HEK293 (cell line): ENCODE results near the gene NAPB.

Source experiments
- CTCF ChIA-PET: fragments of 350-600 bp; formaldehyde crosslinking; extraction: SDS; loops from one replicate; lab custom pipeline; 2021; ENCODE audit warnings: antibody characterized with exemption; lab: Yijun Ruan, JAX
- POLR2A ChIA-PET: fragments of 300-600 bp; formaldehyde crosslinking; extraction: SDS; loops from one replicate; lab custom pipeline; 2020; ENCODE audit warnings: antibody characterized with exemption, inconsistent platforms; lab: Yijun Ruan, JAX
- H3K27ac ChIP-seq: fragments of 200-500 bp; sonication (Bioruptor generic); 2 replicates; pipeline ENCODE4 v1.5.1; 2014; ENCODE audit warnings: low read depth, low read length, control low read depth, inconsistent platforms; ENCODE audit errors: extremely low read depth
- H3K36me3 ChIP-seq, 2 experiments: fragments of 200-500 bp in 1 of 2; sonication (Bioruptor generic) in 1 of 2; 1 replicate in 1 of 2; 2 replicates in 1 of 2; pipeline ENCODE4 v1.5.1; 2014 to 2017; ENCODE audit warnings: inconsistent platforms in 2 of 2, low read length in 2 of 2; ENCODE audit not compliant: control insufficient read depth in 2 of 2, insufficient read depth in 1 of 2
- H3K4me1 ChIP-seq: fragments of 200-500 bp; sonication (Bioruptor generic); 2 replicates; pipeline ENCODE4 v1.5.1; 2014; ENCODE audit warnings: mild to moderate bottlenecking, low read length, inconsistent platforms; ENCODE audit not compliant: control insufficient read depth, insufficient read depth
- H3K4me3 ChIP-seq: 2 replicates; pipeline ENCODE4 v1.5.1; 2011; ENCODE audit warnings: low read depth, mild to moderate bottlenecking, control low read depth, low read length, moderate library complexity
- H3K9me3 ChIP-seq: fragments of 200-500 bp; sonication (Bioruptor generic); 2 replicates; pipeline ENCODE4 v1.5.1; 2014; ENCODE audit warnings: low read depth, low read length, inconsistent platforms; ENCODE audit not compliant: control insufficient read depth, insufficient read depth
- HOXD13 ChIP-seq: sonication (generic); formaldehyde crosslinking; IDR thresholded peaks from 2 replicates; pipeline ENCODE4 v1.8.0; 2022; ENCODE audit warnings: missing genetic modification reagents, borderline replicate concordance
- PRDM1 ChIP-seq: fragments of 450-650 bp; formaldehyde crosslinking; IDR thresholded peaks from 2 replicates; pipeline ENCODE4; 2016; ENCODE audit warnings: missing biosample characterization, missing genetic modification characterization
- REPIN1 ChIP-seq: fragments of 450-650 bp; formaldehyde crosslinking; IDR thresholded peaks from 2 replicates; pipeline ENCODE4 v1.5.1; 2017; ENCODE audit warnings: missing biosample characterization, missing genetic modification characterization, low read depth
- TCF7L2 ChIP-seq: IDR thresholded peaks from 2 replicates; pipeline ENCODE4 v1.6.1; 2011; ENCODE audit warnings: low read depth, mild to moderate bottlenecking, inconsistent platforms, low read length, moderate library complexity, borderline replicate concordance
- TRIM28 ChIP-seq: IDR thresholded peaks from 2 replicates; pipeline ENCODE4 v1.6.1; 2011; ENCODE audit warnings: low read length, control low read depth, borderline replicate concordance
- ZNF335 ChIP-seq: fragments of 450-650 bp; formaldehyde crosslinking; conservative IDR thresholded peaks from 2 replicates; pipeline ENCODE4 v1.5.1; 2016; ENCODE audit warnings: missing biosample characterization, missing genetic modification characterization
- ZNF561 ChIP-seq: fragments of 450-650 bp; IDR thresholded peaks from 2 replicates; pipeline ENCODE4 v1.5.1; 2018; ENCODE audit warnings: missing biosample characterization, missing genetic modification characterization, borderline replicate concordance
- ZNF664 ChIP-seq: fragments of 450-650 bp; formaldehyde crosslinking; IDR thresholded peaks from 2 replicates; pipeline ENCODE4 v1.5.1; 2016; ENCODE audit warnings: missing biosample characterization, missing genetic modification characterization
- TF ChIP-seq, protein P1 (sequence below): fragments of 450-650 bp; formaldehyde crosslinking; IDR thresholded peaks from 2 replicates; pipeline ENCODE4 v1.5.1; 2016; ENCODE audit warnings: missing biosample characterization, missing genetic modification characterization, borderline replicate concordance
- TF ChIP-seq, protein P2 (sequence below): fragments of 450-650 bp; formaldehyde crosslinking; IDR thresholded peaks from 2 replicates; pipeline ENCODE4 v1.5.1; 2017; ENCODE audit warnings: missing biosample characterization, missing genetic modification characterization
- TF ChIP-seq, protein P3 (sequence below): fragments of 450-650 bp; formaldehyde crosslinking; IDR thresholded peaks from 2 replicates; pipeline ENCODE4 v1.5.1; 2016; ENCODE audit warnings: missing biosample characterization, missing genetic modification characterization

NAPB gene

DNA sequence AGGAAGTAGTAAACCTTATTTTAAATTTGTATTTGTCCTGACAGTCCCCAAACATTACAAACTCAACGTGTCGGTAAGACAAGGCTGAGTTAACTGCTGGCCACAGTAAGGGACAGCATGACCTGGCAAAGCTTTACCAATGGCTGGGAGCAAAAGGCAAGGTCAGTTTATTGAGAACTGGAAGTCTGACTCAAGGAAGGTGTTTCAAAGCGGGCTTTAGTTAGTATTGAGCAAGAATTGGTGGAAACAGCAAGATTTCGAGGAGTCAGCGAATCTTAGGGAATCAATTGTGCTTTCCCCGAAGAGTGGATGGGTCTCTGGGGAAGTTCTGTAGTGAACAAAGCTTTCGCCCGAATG is 60.2 kb downstream of the NAPB start:
- ChIA-PET CTCF (interaction anchor here (2.2 kb wide), 1 partner anchor 12 kb away, joined by 7 read pairs; no protein-coding TSS in a partner anchor), POLR2A (interaction anchor here (1.6 kb wide), 2 partner anchors 11 to 60 kb away, joined by 7 to 18 read pairs; partner anchors contain the start of genes NAPB and NXT1)
- H3K36me3 ChIP-seq, result peaks cover 0 to 23% of the 10 kb centered on the region in 2 experiments; a peak in 1 of 3 replicates
- TF ChIP-seq, protein P1, sequence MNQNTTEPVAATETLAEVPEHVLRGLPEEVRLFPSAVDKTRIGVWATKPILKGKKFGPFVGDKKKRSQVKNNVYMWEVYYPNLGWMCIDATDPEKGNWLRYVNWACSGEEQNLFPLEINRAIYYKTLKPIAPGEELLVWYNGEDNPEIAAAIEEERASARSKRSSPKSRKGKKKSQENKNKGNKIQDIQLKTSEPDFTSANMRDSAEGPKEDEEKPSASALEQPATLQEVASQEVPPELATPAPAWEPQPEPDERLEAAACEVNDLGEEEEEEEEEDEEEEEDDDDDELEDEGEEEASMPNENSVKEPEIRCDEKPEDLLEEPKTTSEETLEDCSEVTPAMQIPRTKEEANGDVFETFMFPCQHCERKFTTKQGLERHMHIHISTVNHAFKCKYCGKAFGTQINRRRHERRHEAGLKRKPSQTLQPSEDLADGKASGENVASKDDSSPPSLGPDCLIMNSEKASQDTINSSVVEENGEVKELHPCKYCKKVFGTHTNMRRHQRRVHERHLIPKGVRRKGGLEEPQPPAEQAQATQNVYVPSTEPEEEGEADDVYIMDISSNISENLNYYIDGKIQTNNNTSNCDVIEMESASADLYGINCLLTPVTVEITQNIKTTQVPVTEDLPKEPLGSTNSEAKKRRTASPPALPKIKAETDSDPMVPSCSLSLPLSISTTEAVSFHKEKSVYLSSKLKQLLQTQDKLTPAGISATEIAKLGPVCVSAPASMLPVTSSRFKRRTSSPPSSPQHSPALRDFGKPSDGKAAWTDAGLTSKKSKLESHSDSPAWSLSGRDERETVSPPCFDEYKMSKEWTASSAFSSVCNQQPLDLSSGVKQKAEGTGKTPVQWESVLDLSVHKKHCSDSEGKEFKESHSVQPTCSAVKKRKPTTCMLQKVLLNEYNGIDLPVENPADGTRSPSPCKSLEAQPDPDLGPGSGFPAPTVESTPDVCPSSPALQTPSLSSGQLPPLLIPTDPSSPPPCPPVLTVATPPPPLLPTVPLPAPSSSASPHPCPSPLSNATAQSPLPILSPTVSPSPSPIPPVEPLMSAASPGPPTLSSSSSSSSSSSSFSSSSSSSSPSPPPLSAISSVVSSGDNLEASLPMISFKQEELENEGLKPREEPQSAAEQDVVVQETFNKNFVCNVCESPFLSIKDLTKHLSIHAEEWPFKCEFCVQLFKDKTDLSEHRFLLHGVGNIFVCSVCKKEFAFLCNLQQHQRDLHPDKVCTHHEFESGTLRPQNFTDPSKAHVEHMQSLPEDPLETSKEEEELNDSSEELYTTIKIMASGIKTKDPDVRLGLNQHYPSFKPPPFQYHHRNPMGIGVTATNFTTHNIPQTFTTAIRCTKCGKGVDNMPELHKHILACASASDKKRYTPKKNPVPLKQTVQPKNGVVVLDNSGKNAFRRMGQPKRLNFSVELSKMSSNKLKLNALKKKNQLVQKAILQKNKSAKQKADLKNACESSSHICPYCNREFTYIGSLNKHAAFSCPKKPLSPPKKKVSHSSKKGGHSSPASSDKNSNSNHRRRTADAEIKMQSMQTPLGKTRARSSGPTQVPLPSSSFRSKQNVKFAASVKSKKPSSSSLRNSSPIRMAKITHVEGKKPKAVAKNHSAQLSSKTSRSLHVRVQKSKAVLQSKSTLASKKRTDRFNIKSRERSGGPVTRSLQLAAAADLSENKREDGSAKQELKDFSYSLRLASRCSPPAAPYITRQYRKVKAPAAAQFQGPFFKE (tag by site-specific recombination), result no peak
- TF ChIP-seq, protein P2, sequence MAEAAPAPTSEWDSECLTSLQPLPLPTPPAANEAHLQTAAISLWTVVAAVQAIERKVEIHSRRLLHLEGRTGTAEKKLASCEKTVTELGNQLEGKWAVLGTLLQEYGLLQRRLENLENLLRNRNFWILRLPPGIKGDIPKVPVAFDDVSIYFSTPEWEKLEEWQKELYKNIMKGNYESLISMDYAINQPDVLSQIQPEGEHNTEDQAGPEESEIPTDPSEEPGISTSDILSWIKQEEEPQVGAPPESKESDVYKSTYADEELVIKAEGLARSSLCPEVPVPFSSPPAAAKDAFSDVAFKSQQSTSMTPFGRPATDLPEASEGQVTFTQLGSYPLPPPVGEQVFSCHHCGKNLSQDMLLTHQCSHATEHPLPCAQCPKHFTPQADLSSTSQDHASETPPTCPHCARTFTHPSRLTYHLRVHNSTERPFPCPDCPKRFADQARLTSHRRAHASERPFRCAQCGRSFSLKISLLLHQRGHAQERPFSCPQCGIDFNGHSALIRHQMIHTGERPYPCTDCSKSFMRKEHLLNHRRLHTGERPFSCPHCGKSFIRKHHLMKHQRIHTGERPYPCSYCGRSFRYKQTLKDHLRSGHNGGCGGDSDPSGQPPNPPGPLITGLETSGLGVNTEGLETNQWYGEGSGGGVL (tag by site-specific recombination), result 0 out of 2 replicates have a peak, but pooled peaks have one; percentile 6
- no peaks in the 10 kb centered on the region for H3K9me3 ChIP-seq
- peak overlapping the region; percentile 79 for H3K27ac ChIP-seq
- peaks cover 9% of the 10 kb centered on the region; the same call in 1 of the 2 replicates for H3K4me1 ChIP-seq
- peak overlapping the region; percentile 63 for H3K4me3 ChIP-seq

DNA sequence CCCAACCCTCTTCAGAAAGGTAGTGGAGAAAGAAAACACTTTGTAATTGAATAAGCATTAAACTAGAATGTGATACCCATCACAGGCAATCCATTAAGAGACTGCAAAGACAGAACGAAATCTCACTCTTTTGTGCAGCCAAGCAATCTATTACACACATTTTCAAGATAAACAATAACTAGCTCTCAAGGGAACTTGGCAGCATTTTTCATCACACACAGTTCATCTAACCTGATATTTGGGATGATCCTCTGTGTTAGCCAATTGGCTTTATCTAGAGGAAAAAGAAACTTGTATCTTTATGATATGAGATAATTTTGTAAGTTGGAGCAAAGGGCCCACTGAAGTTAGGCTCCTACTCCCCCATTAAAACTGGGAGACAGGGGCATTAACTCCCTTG is 60.8 kb downstream of the NAPB start:
- Histone ChIP-seq H3K27ac (no peak overlapping the region), H3K4me3 (no peak overlapping the region), H3K9me3 (no peaks in the 10 kb centered on the region), H3K36me3 (peaks cover 0 to 23% of the 10 kb centered on the region in 2 experiments; a peak in 1 of 3 replicates), H3K4me1 (peaks cover 7% of the 10 kb centered on the region; the same call in 1 of the 2 replicates)
- POLR2A ChIA-PET, result interaction anchor here (1.6 kb wide), 2 partner anchors 10 to 61 kb away, joined by 7 to 18 read pairs; partner anchors contain the start of genes NAPB and NXT1
- no peak for TF ChIP-seq REPIN1 (tag by site-specific recombination)
- TF ChIP-seq ZNF664 (tag by site-specific recombination), result 0 out of 2 replicates have a peak, but pooled peaks have one; percentile 19
- CTCF ChIA-PET, result interaction anchor here (2.2 kb wide), 1 partner anchor 11 kb away, joined by 7 read pairs; no protein-coding TSS in a partner anchor

DNA sequence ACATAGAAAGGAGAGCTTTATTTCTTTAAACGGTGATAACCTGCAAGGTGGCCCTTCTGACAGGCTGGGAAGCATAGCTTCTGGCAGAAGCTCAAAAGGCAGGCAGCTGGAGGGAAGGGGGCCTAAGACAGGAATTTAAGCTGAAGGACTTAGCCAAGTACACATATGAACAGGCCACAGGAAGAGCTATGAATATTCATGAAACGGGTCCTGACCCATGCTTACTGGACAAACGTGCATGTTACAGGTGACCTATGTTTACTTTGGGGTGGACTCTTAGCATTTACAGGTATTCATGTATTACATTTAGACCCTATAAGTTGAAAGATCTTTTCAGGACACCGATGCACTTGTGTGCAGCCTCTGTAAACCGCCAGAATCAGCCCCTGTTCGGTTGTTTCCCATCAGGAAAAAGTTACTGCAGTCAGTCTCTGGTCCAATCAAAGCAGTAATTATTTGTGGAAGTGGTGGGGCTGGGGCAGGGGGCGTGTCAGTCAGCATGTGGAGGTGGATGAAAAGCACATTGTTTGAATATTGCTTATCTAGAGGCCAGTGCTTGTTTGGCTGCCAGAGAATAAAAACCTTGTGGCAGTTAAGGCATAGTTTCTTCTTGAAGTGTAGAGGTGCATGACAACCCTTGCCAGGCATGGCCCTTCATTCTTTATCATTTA is 62.2 kb downstream of the NAPB start:
- no peak overlapping the region for H3K27ac ChIP-seq
- H3K4me3 ChIP-seq, result no peak overlapping the region
- TF ChIP-seq HOXD13 (CRISPR knock-in tag) (no peak), ZNF335 (tag by site-specific recombination) (peak; percentile 60; the same call in 1 of the 2 replicates)
- peaks cover 0 to 23% of the 10 kb centered on the region in 2 experiments; a peak in 2 of 3 replicates for H3K36me3 ChIP-seq
- ChIA-PET CTCF (interaction anchor here (0.7 to 2.2 kb wide), 3 partner anchors 10 to 1065 kb away, joined by 3 to 7 read pairs (median 4); no protein-coding TSS in a partner anchor), POLR2A (interaction anchor here (2.4 to 2.8 kb wide), 2 partner anchors 9 to 62 kb away, joined by 21 to 30 read pairs; partner anchors contain the start of genes NAPB and NXT1)
- no peaks in the 10 kb centered on the region for H3K9me3 ChIP-seq
- H3K4me1 ChIP-seq, result peaks cover 7% of the 10 kb centered on the region; the same call in 1 of the 2 replicates

DNA sequence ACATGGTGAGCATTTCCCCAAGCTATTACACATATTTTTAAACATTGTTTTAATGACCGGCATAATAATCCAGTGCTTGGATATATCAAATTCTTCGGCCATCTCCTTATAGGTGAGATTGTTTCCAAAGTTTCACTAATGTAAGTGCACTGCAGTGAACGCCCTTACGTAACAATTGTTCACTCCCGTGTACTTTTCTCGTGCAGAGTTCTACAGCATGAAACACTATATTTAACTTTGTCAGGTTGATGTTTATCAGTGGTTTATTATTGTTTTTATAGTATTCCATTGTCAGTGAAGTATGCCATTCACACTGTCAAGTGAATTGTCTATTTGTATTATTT is 62.8 kb downstream of the NAPB start:
- H3K4me1 ChIP-seq, result peaks cover 7% of the 10 kb centered on the region; the same call in 1 of the 2 replicates
- peak overlapping the region; percentile 13; the same call in 1 of the 2 replicates for H3K4me3 ChIP-seq
- CTCF ChIA-PET, result interaction anchor here (0.7 kb wide), 2 partner anchors 248 to 1065 kb away, joined by 3 to 4 read pairs; no protein-coding TSS in a partner anchor
- H3K27ac ChIP-seq, result no peak overlapping the region
- POLR2A ChIA-PET, result interaction anchor here (1.0 to 2.8 kb wide), 6 partner anchors 9 to 279 kb away, joined by 3 to 30 read pairs (median 4); partner anchors contain the start of genes NAPB and NXT1
- no peaks in the 10 kb centered on the region for H3K9me3 ChIP-seq
- TF ChIP-seq ZNF561 (tag by site-specific recombination), result no peak
- TF ChIP-seq PRDM1 (tag by site-specific recombination), result peak; percentile 77
- TF ChIP-seq, protein P3, sequence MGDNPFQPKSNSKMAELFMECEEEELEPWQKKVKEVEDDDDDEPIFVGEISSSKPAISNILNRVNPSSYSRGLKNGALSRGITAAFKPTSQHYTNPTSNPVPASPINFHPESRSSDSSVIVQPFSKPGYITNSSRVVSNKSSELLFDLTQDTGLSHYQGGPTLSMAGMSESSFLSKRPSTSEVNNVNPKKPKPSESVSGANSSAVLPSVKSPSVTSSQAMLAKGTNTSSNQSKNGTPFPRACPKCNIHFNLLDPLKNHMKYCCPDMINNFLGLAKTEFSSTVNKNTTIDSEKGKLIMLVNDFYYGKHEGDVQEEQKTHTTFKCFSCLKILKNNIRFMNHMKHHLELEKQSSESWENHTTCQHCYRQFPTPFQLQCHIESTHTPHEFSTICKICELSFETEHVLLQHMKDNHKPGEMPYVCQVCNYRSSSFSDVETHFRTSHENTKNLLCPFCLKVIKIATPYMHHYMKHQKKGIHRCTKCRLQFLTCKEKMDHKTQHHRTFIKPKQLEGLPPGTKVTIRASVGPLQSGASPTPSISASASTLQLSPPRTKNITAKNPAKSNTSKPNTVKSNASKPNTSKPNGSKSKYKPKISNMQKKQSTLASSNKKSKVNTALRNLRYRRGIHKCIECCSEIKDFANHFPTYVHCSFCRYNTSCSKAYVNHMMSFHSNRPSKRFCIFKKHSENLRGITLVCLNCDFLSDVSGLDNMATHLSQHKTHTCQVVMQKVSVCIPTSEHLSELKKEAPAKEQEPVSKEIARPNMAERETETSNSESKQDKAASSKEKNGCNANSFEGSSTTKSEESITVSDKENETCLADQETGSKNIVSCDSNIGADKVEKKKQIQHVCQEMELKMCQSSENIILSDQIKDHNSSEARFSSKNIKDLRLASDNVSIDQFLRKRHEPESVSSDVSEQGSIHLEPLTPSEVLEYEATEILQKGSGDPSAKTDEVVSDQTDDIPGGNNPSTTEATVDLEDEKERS, result no peak
- no peak for TF ChIP-seq ZNF664 (tag by site-specific recombination)
- TF ChIP-seq TRIM28, result no peak
- TF ChIP-seq TCF7L2, result no peak
- TF ChIP-seq, all 188 proteins: peak for 1
- H3K36me3 ChIP-seq, result peaks cover 0 to 28% of the 10 kb centered on the region in 2 experiments; a peak in 2 of 3 replicates
